Prostate gland (tissue), 2 donors: ENCODE results near the gene DYNC1LI2. TPM values are rescaled to one million over a fixed set of nuclear protein-coding genes. Genes with fewer than 3 reads are reported as not detected.
"Not testable (repeated sequence)": the region's sequence is repeated elsewhere in the genome, so short reads cannot be mapped to it uniquely, and the experiment has no call there.

ENCODE experiments used
- DNase-seq: peaks from one replicate; pipeline ENCODE4 v3.0.0-alpha.2; 2019; ENCODE audit warnings: low spot score
- H3K27ac ChIP-seq, 2 donors: fragments of 200-600 bp; sonication (generic); 2 replicates each; pipeline ENCODE4 v1.5.1; 2017 to 2019
- H3K27me3 ChIP-seq: fragments of 200-600 bp; sonication (generic); replicated peaks from 2 replicates; pipeline ENCODE4 v1.5.1; 2019; ENCODE audit not compliant: insufficient read depth
- H3K36me3 ChIP-seq, 2 donors: fragments of 200-600 bp; sonication (generic); 1 replicate in 1 of 2; 2 replicates in 1 of 2; pipeline versions ENCODE4 v1.5.1 to v1.8.1; 2017 to 2019
- H3K4me1 ChIP-seq: fragments of 200-600 bp; sonication (generic); replicated peaks from 2 replicates; pipeline ENCODE4 v1.5.1; 2019
- H3K4me3 ChIP-seq, 2 donors: fragments of 200-600 bp; sonication (generic); 2 replicates each; pipeline ENCODE4 v1.5.1; 2017 to 2019
- H3K9me3 ChIP-seq: fragments of 200-600 bp; sonication (generic); 2 replicates; pipeline ENCODE4 v1.5.1; 2017
- POLR2A ChIP-seq: fragments of 450-650 bp; IDR thresholded peaks from one replicate; pipeline ENCODE4 v1.6.1; 2016; ENCODE audit warnings: antibody characterized with exemption, mild to moderate bottlenecking
- POLR2AphosphoS5 ChIP-seq: sonication (generic); formaldehyde crosslinking; IDR thresholded peaks from one replicate; pipeline ENCODE4 v1.6.1; 2017; ENCODE audit warnings: antibody characterized with exemption
- WGBS: methylation state at CpG from one replicate; pipeline ENCODE4 v1.1.5; 2018; 5-methylcytosine and 5-hydroxymethylcytosine counted together
- intact Hi-C: fragments of 100-400 bp; cut with DNase I; formaldehyde crosslinking; loops from one replicate; pipeline ENCODE4 v1.14.2; 2022
- total RNA-seq, 2 donors: library from RNA; depleted of rRNA; stranded (reverse); fragments of >200 nt; gene quantifications; one replicate each; pipeline ENCODE4 v1.1.0, GENCODE V29; 2016
- TF ChIP-seq, protein P1 (sequence below), 4 experiments: fragments of 200-600 bp in 2 of 4; fragments of 450-650 bp in 2 of 4; sonication (generic) in 2 of 4; IDR thresholded peaks; 1 replicate in 3 of 4; 2 replicates in 1 of 4; pipeline ENCODE4 v1.5.1; 2016 to 2019; ENCODE audit warnings: antibody characterized with exemption in 4 of 4, mild to moderate bottlenecking in 2 of 4, moderate library complexity in 2 of 4

Gene DYNC1LI2
- 100 to 1,000 TPM in 1 of 2 donors, 10 to 100 TPM in 1; 98.1 to 149 TPM for total RNA-seq

- intact Hi-C loops, result loop anchor here (2.0 to 5.0 kb wide), 2 partner anchors 23 to 144 kb away; no protein-coding TSS in a partner anchor
- peak within 1 kb of the TSS; percentile 89 to 92 for H3K27ac ChIP-seq
- no peak for TF ChIP-seq POLR2AphosphoS5
- TF ChIP-seq POLR2A, result peak; percentile 30
- TF ChIP-seq, protein P1, sequence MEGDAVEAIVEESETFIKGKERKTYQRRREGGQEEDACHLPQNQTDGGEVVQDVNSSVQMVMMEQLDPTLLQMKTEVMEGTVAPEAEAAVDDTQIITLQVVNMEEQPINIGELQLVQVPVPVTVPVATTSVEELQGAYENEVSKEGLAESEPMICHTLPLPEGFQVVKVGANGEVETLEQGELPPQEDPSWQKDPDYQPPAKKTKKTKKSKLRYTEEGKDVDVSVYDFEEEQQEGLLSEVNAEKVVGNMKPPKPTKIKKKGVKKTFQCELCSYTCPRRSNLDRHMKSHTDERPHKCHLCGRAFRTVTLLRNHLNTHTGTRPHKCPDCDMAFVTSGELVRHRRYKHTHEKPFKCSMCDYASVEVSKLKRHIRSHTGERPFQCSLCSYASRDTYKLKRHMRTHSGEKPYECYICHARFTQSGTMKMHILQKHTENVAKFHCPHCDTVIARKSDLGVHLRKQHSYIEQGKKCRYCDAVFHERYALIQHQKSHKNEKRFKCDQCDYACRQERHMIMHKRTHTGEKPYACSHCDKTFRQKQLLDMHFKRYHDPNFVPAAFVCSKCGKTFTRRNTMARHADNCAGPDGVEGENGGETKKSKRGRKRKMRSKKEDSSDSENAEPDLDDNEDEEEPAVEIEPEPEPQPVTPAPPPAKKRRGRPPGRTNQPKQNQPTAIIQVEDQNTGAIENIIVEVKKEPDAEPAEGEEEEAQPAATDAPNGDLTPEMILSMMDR (IDR thresholded peaks at IDR 0.05), result peak; percentile 85 to 97 (median 90)
- peaks cover 3% of the 10 kb centered on the region for H3K4me1 ChIP-seq
- H3K27me3 ChIP-seq, result no peaks in the 10 kb centered on the region
- H3K36me3 ChIP-seq, result no peaks in the 10 kb centered on the region
- peak within 1 kb of the TSS; percentile 93 to 96 for H3K4me3 ChIP-seq
- no peaks in the 10 kb centered on the region for H3K9me3 ChIP-seq
- WGBS, result under 1% methylated on average over 74 of the region's 90 CpGs
- DNase-seq, result peak; percentile 58
Observed at GRCh38 chr16:66751303-66751991, at the start of gene DYNC1LI2. DYNC1LI2 (minus strand) TSS chr16:66751609; CDS start chr16:66751591, 18 bp downstream.

DNA sequence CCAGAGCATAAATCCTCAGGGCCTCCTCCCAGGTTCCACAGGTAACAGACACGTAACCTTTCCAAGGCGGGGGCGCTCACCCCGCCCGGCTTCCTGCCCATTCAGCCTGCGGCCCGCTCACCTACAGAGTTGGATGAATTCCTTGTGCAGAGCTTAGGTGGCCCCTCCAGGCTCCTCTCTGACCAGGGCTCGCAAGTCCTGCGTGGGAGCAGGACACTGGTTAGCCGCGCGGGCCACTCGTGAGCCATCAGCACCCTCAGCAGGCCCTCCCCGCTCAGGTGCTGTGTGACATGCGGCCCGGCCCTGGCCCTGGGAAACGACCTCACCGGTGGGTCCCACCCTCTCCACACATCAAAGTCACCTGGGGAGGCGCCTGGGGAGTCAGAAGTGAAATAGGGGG, 49.4 kb upstream of the DYNC1LI2 start:
- H3K27ac ChIP-seq, result no peak overlapping the region
- no peaks in the 10 kb centered on the region for H3K4me1 ChIP-seq
- H3K9me3 ChIP-seq, result no peaks in the 10 kb centered on the region
- intact Hi-C loops, result no loop called here
- H3K27me3 ChIP-seq, result no peaks in the 10 kb centered on the region
- TF ChIP-seq, protein P1 (IDR thresholded peaks at IDR 0.05), result no peak
- TF ChIP-seq POLR2AphosphoS5 (no peak), POLR2A (no peak)
- no peak for DNase-seq
- H3K4me3 ChIP-seq, result no peak overlapping the region
- 92% methylated on average over 19 of the region's 19 CpGs for WGBS
- H3K36me3 ChIP-seq, result peaks cover 0 to 9% of the 10 kb centered on the region in 2 donors

GRCh38 chr16:66798161-66798560, 46.8 kb upstream of the DYNC1LI2 start:
- Histone ChIP-seq H3K27me3 (no peaks in the 10 kb centered on the region), H3K4me1 (no peaks in the 10 kb centered on the region), H3K36me3 (no peaks in the 10 kb centered on the region), H3K9me3 (no peaks in the 10 kb centered on the region), H3K27ac (no peak overlapping the region), H3K4me3 (no peak overlapping the region)
- TF ChIP-seq POLR2AphosphoS5, result no peak
- intact Hi-C loops, result no loop called here
- WGBS, result 93% methylated on average over 2 of the region's 2 CpGs
- DNase-seq, result no peak

- H3K4me3 ChIP-seq, H3K4me1 ChIP-seq, intact Hi-C loops, H3K27me3 ChIP-seq, DNase-seq, H3K9me3 ChIP-seq, H3K36me3 ChIP-seq, H3K27ac ChIP-seq: not testable (repeated sequence)
- WGBS, result 93% methylated on average over 6 of the region's 6 CpGs
Observed at GRCh38 chr16:66793984-66794383, 42.6 kb upstream of the DYNC1LI2 start.

DNA sequence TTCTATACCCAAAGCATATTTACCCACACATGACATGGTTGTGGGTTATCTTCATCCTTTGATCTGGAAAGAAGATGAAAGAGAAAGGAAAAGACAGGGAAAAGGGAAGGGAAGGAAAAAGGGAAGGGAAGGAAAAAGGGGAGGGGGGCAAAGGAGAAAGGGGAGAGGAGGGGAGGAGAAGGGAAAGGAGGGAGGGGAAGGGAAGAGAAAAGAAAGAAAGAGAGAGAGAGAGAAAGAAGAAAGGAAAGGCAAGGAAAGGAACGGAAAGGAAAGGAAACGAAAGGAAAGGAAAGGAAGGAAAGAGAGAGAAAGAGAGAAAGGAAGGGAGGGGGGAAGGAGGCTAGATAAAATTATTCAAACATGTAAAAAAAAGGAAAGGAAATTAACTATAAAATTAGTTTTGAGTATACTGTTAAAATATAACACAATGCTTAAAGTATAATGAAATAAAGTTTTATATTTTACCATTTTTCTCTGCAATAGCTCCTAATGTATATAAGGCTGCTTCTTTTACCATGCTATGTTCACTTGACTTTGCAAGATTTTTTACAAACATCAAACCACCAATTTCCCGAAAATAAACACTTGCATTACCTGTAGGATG, 38.8 kb upstream of the DYNC1LI2 start:
- Histone ChIP-seq H3K4me1 (no peaks in the 10 kb centered on the region), H3K9me3 (no peaks in the 10 kb centered on the region), H3K36me3 (no peaks in the 10 kb centered on the region), H3K4me3 (no peak overlapping the region), H3K27ac (no peak overlapping the region), H3K27me3 (no peaks in the 10 kb centered on the region)
- TF ChIP-seq, protein P1 (IDR thresholded peaks at IDR 0.05), result no peak
- WGBS, result 72% methylated on average over 3 of the region's 3 CpGs
- intact Hi-C loops, result no loop called here
- no peak for DNase-seq

DNA sequence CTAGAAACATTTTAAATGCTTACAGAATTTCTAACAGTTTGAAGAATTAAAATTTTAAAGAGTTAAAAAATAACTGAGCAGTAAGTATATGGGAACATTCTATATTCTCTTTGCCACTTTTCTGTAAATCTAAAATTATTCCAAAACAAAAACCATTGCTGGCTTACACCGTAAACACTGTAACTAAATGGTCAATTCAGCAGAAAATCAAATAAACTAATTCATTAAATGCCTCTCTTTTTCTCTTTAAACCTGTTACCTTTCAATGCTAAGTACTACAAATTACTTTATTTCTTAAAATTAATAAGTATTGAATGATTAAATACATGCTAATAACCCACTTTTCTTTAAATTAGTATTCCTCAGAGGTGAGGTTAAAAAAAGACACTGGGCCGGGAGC, 36.0 kb upstream of the DYNC1LI2 start:
- H3K27me3 ChIP-seq, result no peaks in the 10 kb centered on the region
- TF ChIP-seq, protein P1 (IDR thresholded peaks at IDR 0.05), result no peak
- no peak for TF ChIP-seq POLR2A
- TF ChIP-seq POLR2AphosphoS5, result no peak
- no peak overlapping the region for H3K4me3 ChIP-seq
- H3K27ac ChIP-seq, result no peak overlapping the region
- H3K9me3 ChIP-seq, result no peaks in the 10 kb centered on the region
- intact Hi-C loops, result no loop called here
- no peaks in the 10 kb centered on the region for H3K36me3 ChIP-seq
- 98% methylated on average over 2 of the region's 2 CpGs for WGBS
- no peaks in the 10 kb centered on the region for H3K4me1 ChIP-seq
- no peak for DNase-seq
